Activated T-helper 2 cell treated with anti-CD3 and anti-CD28 coated beads, Interferon-gamma antibody, Interleukin-2, Interleukin-4, amounts not matched to agents 10 μg/mL and 5 μg/mL and 100 μg/mL, durations not matched to agents 14 hours and 24 hours and 36 hours (primary cell): ENCODE results near the gene COX18. TPM values are rescaled to one million over a fixed set of nuclear protein-coding genes. Genes with fewer than 3 reads are reported as not detected.

ENCODE experiments used
- DNase-seq: peaks from one replicate; pipeline ENCODE4 v3.0.0; 2021; ENCODE audit warnings: low spot score
- H3K27ac Mint-ChIP-seq: one replicate; pipeline ENCODE4 v1.8.0; 2021; ENCODE audit warnings: mixed read lengths
- H3K27me3 Mint-ChIP-seq: one replicate; pipeline ENCODE4 v1.8.0; 2021; ENCODE audit warnings: low read depth, mixed read lengths
- H3K36me3 Mint-ChIP-seq: one replicate; pipeline ENCODE4 v1.8.0; 2021; ENCODE audit warnings: low read depth, mixed read lengths
- H3K4me1 Mint-ChIP-seq: one replicate; pipeline ENCODE4 v1.8.0; 2021; ENCODE audit warnings: low read depth, mixed read lengths
- H3K4me3 Mint-ChIP-seq: one replicate; pipeline ENCODE4 v1.8.0; 2021; ENCODE audit warnings: low read depth, mild to moderate bottlenecking, moderate library complexity, mixed read lengths
- H3K9me3 Mint-ChIP-seq: one replicate; pipeline ENCODE4 v1.8.0; 2021; ENCODE audit warnings: mixed read lengths
- intact Hi-C: fragments of 100-400 bp; cut with micrococcal nuclease; formaldehyde crosslinking; loops from one replicate; pipeline ENCODE4 v1.15.1; 2023
- total RNA-seq: library from RNA; stranded (reverse); gene quantifications from 2 replicates; pipeline ENCODE4 v1.2.3, GENCODE V29; 2022

The COX18 gene
- total RNA-seq, 1 donor from 2014 or later = 20.9 TPM

GRCh38 chr4:73036123-73036522 is 33.4 kb downstream of the COX18 start:
- H3K36me3 Mint-ChIP-seq = no peaks in the 10 kb centered on the region
- no peak overlapping the region for H3K4me3 Mint-ChIP-seq
- no peak for DNase-seq
- peaks cover 19% of the 10 kb centered on the region for H3K9me3 Mint-ChIP-seq
- peaks cover 8% of the 10 kb centered on the region for H3K4me1 Mint-ChIP-seq
- H3K27ac Mint-ChIP-seq = no peak overlapping the region
- intact Hi-C loops = loop anchor here (2.0 kb wide), 1 partner anchor 33 kb away; the partner anchor contains the start of gene COX18
- H3K27me3 Mint-ChIP-seq = peaks cover 3% of the 10 kb centered on the region

GRCh38 chr4:73034896-73035295 is 34.6 kb downstream of the COX18 start:
- intact Hi-C loops = no loop called here
- no peak for DNase-seq
- peaks cover 19% of the 10 kb centered on the region for H3K9me3 Mint-ChIP-seq
- peaks cover 8% of the 10 kb centered on the region for H3K4me1 Mint-ChIP-seq
- no peak overlapping the region for H3K4me3 Mint-ChIP-seq
- peaks cover 3% of the 10 kb centered on the region for H3K27me3 Mint-ChIP-seq
- no peaks in the 10 kb centered on the region for H3K36me3 Mint-ChIP-seq
- H3K27ac Mint-ChIP-seq = no peak overlapping the region

- DNase-seq = no peak
- H3K9me3 Mint-ChIP-seq = no peaks in the 10 kb centered on the region
- no peak overlapping the region for H3K27ac Mint-ChIP-seq
- no peaks in the 10 kb centered on the region for H3K4me1 Mint-ChIP-seq
- H3K36me3 Mint-ChIP-seq = no peaks in the 10 kb centered on the region
- intact Hi-C loops = loop anchor here (10.0 kb wide), 1 partner anchor 524 kb away; no protein-coding TSS in a partner anchor
- H3K4me3 Mint-ChIP-seq = no peak overlapping the region
- no peaks in the 10 kb centered on the region for H3K27me3 Mint-ChIP-seq
Measured at GRCh38 chr4:73028621-73029020, 40.9 kb downstream of the COX18 start.

- H3K27me3 Mint-ChIP-seq = peaks cover 8% of the 10 kb centered on the region
- DNase-seq = no peak
- peaks cover 2% of the 10 kb centered on the region for H3K4me1 Mint-ChIP-seq
- intact Hi-C loops = loop anchor here (10.0 kb wide), 1 partner anchor 517 kb away; no protein-coding TSS in a partner anchor
- H3K9me3 Mint-ChIP-seq = no peaks in the 10 kb centered on the region
- no peaks in the 10 kb centered on the region for H3K36me3 Mint-ChIP-seq
- H3K27ac Mint-ChIP-seq = no peak overlapping the region
- H3K4me3 Mint-ChIP-seq = no peak overlapping the region
Measured at GRCh38 chr4:73021634-73022033, 47.9 kb downstream of the COX18 start.

GRCh38 chr4:73019462-73020047 is 50.0 kb downstream of the COX18 start:
- Mint-ChIP-seq H3K4me1 (peaks cover 2% of the 10 kb centered on the region), H3K27me3 (peaks cover 8% of the 10 kb centered on the region), H3K36me3 (no peaks in the 10 kb centered on the region), H3K9me3 (no peaks in the 10 kb centered on the region), H3K27ac (no peak overlapping the region), H3K4me3 (no peak overlapping the region)
- no peak for DNase-seq
- intact Hi-C loops = loop anchor here (1.0 to 10.0 kb wide), 3 partner anchors 317 to 725 kb away; no protein-coding TSS in a partner anchor

GRCh38 chr4:73018595-73018994 is 50.9 kb downstream of the COX18 start:
- intact Hi-C loops = loop anchor here (10.0 kb wide), 1 partner anchor 724 kb away; no protein-coding TSS in a partner anchor
- Mint-ChIP-seq H3K27ac (no peak overlapping the region), H3K9me3 (no peaks in the 10 kb centered on the region), H3K36me3 (no peaks in the 10 kb centered on the region), H3K4me3 (no peak overlapping the region), H3K4me1 (peaks cover 2% of the 10 kb centered on the region), H3K27me3 (peaks cover 8% of the 10 kb centered on the region)
- DNase-seq = no peak

- DNase-seq = no peak
- Mint-ChIP-seq H3K9me3 (peaks cover 4% of the 10 kb centered on the region), H3K4me3 (no peak overlapping the region), H3K27ac (no peak overlapping the region), H3K27me3 (no peaks in the 10 kb centered on the region), H3K36me3 (no peaks in the 10 kb centered on the region), H3K4me1 (no peaks in the 10 kb centered on the region)
- intact Hi-C loops = loop anchor here (10.0 kb wide), 1 partner anchor 719 kb away; no protein-coding TSS in a partner anchor
Measured at GRCh38 chr4:73013310-73013709, 56.2 kb downstream of the COX18 start.

GRCh38 chr4:73012673-73013072 is 56.8 kb downstream of the COX18 start:
- intact Hi-C loops = loop anchor here (10.0 kb wide), 1 partner anchor 718 kb away; no protein-coding TSS in a partner anchor
- Mint-ChIP-seq H3K4me3 (no peak overlapping the region), H3K27ac (no peak overlapping the region), H3K9me3 (peaks cover 4% of the 10 kb centered on the region), H3K36me3 (no peaks in the 10 kb centered on the region), H3K4me1 (no peaks in the 10 kb centered on the region), H3K27me3 (no peaks in the 10 kb centered on the region)
- DNase-seq = no peak

GRCh38 chr4:73011629-73011985 is 57.9 kb downstream of the COX18 start:
- Mint-ChIP-seq H3K27ac (no peak overlapping the region), H3K27me3 (no peaks in the 10 kb centered on the region), H3K36me3 (no peaks in the 10 kb centered on the region), H3K9me3 (peaks cover 4% of the 10 kb centered on the region), H3K4me3 (no peak overlapping the region), H3K4me1 (no peaks in the 10 kb centered on the region)
- DNase-seq = no peak
- intact Hi-C loops = loop anchor here (10.0 kb wide), 1 partner anchor 717 kb away; no protein-coding TSS in a partner anchor

GRCh38 chr4:73010789-73011628 is 58.5 kb downstream of the COX18 start:
- Mint-ChIP-seq H3K9me3 (peaks cover 4% of the 10 kb centered on the region), H3K27me3 (peaks cover 3% of the 10 kb centered on the region), H3K27ac (no peak overlapping the region), H3K4me1 (no peaks in the 10 kb centered on the region), H3K4me3 (no peak overlapping the region), H3K36me3 (no peaks in the 10 kb centered on the region)
- DNase-seq = no peak
- intact Hi-C loops = loop anchor here (10.0 kb wide), 1 partner anchor 716 kb away; no protein-coding TSS in a partner anchor

- Mint-ChIP-seq H3K4me3 (no peak overlapping the region), H3K27ac (no peak overlapping the region), H3K36me3 (no peaks in the 10 kb centered on the region), H3K9me3 (no peaks in the 10 kb centered on the region), H3K4me1 (no peaks in the 10 kb centered on the region), H3K27me3 (peaks cover 5% of the 10 kb centered on the region)
- DNase-seq = no peak
- intact Hi-C loops = no loop called here
Measured at GRCh38 chr4:73007526-73008100, 61.9 kb downstream of the COX18 start.

- DNase-seq = no peak
- Mint-ChIP-seq H3K27me3 (peaks cover 5% of the 10 kb centered on the region), H3K9me3 (no peaks in the 10 kb centered on the region), H3K36me3 (no peaks in the 10 kb centered on the region), H3K4me3 (no peak overlapping the region), H3K4me1 (no peaks in the 10 kb centered on the region), H3K27ac (no peak overlapping the region)
- intact Hi-C loops = no loop called here
Measured at GRCh38 chr4:73006286-73006990, 63.1 kb downstream of the COX18 start.
